A549 (cell line): ENCODE results near the gene DNAJC5.

Experiments
- EP300 ChIP-seq, 2 experiments: fragments of >200 bp; sonication (Bioruptor Twin); formaldehyde crosslinking; IDR thresholded peaks; 2 replicates in 1 of 2; 3 replicates in 1 of 2; pipeline ENCODE4 v1.6.1; 2016 to 2017
- MAFK ChIP-seq: fragments of 450-650 bp; IDR thresholded peaks from 2 replicates; pipeline ENCODE4 v1.6.1; 2014; ENCODE audit not compliant: partially characterized antibody
- RAD21 ChIP-seq, 2 experiments: fragments of >200 bp in 1 of 2; sonication (Bioruptor Twin) in 1 of 2; formaldehyde crosslinking in 1 of 2; IDR thresholded peaks in 1 of 2; conservative IDR thresholded peaks in 1 of 2; 2 replicates in 1 of 2; 3 replicates in 1 of 2; pipeline ENCODE4 v1.6.1; 2012 to 2018; ENCODE audit warnings: inconsistent platforms in 1 of 2
- RNF2 ChIP-seq: fragments of 200-600 bp; sonication (generic); IDR thresholded peaks from 2 replicates; pipeline ENCODE4 v1.6.1; 2016; ENCODE audit warnings: low read depth, mild to moderate bottlenecking, antibody characterized with exemption, moderate library complexity, borderline replicate concordance
- SMC3 ChIP-seq: fragments of >200 bp; sonication (Bioruptor Twin); formaldehyde crosslinking; IDR thresholded peaks from 3 replicates; pipeline ENCODE4 v1.6.1; 2018; ENCODE audit warnings: inconsistent platforms
- TF ChIP-seq, protein P1 (sequence below): IDR thresholded peaks from 2 replicates; pipeline ENCODE4 v1.6.1; 2012
- TF ChIP-seq, protein P2 (sequence below): fragments of >200 bp; sonication (Bioruptor Twin); formaldehyde crosslinking; IDR thresholded peaks from 3 replicates; pipeline ENCODE4 v1.5.1; 2016
- TF ChIP-seq, protein P3 (sequence below): fragments of 450-650 bp; IDR thresholded peaks from 2 replicates; pipeline ENCODE4 v1.6.1; 2014; ENCODE audit warnings: antibody characterized with exemption
- TF ChIP-seq, protein P4 (sequence below): fragments of 150-350 bp; IDR thresholded peaks from 2 replicates; pipeline ENCODE4 v1.6.1; 2014; ENCODE audit warnings: low read depth, mild to moderate bottlenecking, low read length

DNA sequence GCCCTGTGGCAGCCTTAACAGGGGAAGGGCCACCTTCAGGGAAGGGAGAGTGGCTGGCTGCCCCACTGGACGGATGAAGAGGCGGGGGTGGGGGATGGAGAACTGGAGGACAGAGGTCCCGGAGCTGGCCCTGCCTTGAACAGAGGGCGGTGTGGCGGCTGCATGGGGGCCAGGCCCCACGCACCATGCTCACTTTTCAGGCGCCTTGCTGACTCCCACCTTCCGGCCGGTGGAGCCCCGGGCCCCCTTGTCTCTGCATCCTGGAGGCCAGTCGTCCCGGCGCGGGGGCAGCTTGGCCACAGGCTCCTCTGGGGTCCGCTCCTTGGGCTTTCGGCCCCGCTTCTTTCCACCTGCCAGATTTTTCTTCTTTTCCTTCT is 64.8 kb downstream of the DNAJC5 start:
- TF ChIP-seq, protein P1, sequence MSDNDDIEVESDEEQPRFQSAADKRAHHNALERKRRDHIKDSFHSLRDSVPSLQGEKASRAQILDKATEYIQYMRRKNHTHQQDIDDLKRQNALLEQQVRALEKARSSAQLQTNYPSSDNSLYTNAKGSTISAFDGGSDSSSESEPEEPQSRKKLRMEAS = no peak
- no peak for TF ChIP-seq RNF2
- no peak for TF ChIP-seq MAFK
- no peak for TF ChIP-seq EP300 (IDR thresholded peaks at IDR 0.05)
- TF ChIP-seq, protein P2, sequence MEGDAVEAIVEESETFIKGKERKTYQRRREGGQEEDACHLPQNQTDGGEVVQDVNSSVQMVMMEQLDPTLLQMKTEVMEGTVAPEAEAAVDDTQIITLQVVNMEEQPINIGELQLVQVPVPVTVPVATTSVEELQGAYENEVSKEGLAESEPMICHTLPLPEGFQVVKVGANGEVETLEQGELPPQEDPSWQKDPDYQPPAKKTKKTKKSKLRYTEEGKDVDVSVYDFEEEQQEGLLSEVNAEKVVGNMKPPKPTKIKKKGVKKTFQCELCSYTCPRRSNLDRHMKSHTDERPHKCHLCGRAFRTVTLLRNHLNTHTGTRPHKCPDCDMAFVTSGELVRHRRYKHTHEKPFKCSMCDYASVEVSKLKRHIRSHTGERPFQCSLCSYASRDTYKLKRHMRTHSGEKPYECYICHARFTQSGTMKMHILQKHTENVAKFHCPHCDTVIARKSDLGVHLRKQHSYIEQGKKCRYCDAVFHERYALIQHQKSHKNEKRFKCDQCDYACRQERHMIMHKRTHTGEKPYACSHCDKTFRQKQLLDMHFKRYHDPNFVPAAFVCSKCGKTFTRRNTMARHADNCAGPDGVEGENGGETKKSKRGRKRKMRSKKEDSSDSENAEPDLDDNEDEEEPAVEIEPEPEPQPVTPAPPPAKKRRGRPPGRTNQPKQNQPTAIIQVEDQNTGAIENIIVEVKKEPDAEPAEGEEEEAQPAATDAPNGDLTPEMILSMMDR = no peak
- TF ChIP-seq, protein P3, sequence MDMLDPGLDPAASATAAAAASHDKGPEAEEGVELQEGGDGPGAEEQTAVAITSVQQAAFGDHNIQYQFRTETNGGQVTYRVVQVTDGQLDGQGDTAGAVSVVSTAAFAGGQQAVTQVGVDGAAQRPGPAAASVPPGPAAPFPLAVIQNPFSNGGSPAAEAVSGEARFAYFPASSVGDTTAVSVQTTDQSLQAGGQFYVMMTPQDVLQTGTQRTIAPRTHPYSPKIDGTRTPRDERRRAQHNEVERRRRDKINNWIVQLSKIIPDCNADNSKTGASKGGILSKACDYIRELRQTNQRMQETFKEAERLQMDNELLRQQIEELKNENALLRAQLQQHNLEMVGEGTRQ = no peak
- TF ChIP-seq RAD21 (conservative IDR thresholded peaks at IDR 0.05 in 1 of 2, IDR thresholded peaks at IDR 0.05 in 1 of 2) = no peak
- no peak for TF ChIP-seq SMC3
- TF ChIP-seq, protein P4, sequence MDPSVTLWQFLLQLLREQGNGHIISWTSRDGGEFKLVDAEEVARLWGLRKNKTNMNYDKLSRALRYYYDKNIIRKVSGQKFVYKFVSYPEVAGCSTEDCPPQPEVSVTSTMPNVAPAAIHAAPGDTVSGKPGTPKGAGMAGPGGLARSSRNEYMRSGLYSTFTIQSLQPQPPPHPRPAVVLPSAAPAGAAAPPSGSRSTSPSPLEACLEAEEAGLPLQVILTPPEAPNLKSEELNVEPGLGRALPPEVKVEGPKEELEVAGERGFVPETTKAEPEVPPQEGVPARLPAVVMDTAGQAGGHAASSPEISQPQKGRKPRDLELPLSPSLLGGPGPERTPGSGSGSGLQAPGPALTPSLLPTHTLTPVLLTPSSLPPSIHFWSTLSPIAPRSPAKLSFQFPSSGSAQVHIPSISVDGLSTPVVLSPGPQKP = no peak
